Left lobe of liver (tissue), 2 donors: Measurements from ENCODE around the gene LCE1F. TPM values are rescaled to one million over a fixed set of nuclear protein-coding genes. Genes with fewer than 3 reads are reported as not detected.
A peak's percentile ranks its signal among the peaks of the same experiment; 100 is the strongest.

Experiments used
- ATAC-seq: fragments of 200-7000 bp; cut with Tn5 transposase; one replicate; pipeline ENCODE4 v1.9.1; 2020; ENCODE audit warnings: mild to moderate bottlenecking, moderate library complexity
- DNase-seq: peaks from one replicate; pipeline ENCODE4 v3.0.0-alpha.2; 2020; ENCODE audit warnings: low spot score
- total RNA-seq: library from RNA; stranded (reverse); gene quantifications from one replicate; pipeline ENCODE4 v1.2.1, GENCODE V29; 2021
- donor health status: DM: no; HTN: no; CAD: no; lungs with moderate emphysema.
- donor health status: DM: no; HTN: yes; CAD: no.

The LCE1F gene
- total RNA-seq, 1 donor from 2014 or later, result not detected

DNA sequence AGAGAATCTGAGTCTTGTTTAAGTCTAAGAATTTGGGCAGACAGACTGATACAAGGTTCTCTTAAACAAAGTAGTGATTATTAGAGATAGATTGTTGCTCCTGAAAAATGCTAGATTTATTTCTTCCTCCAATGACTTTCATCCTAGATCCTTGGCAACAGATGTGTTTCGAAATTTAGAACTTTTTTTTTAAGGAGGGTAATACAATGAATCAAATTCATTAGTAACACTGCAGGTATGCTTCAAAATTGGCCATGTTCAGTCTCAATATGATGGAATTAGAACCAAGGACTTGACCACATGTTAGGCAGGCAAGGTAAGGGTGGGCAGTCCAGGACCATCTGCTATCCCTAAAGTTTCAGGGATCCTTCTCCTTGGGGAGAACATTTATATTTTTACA, 4.5 kb upstream of the LCE1F start:
- ATAC-seq, result no peak

DNA sequence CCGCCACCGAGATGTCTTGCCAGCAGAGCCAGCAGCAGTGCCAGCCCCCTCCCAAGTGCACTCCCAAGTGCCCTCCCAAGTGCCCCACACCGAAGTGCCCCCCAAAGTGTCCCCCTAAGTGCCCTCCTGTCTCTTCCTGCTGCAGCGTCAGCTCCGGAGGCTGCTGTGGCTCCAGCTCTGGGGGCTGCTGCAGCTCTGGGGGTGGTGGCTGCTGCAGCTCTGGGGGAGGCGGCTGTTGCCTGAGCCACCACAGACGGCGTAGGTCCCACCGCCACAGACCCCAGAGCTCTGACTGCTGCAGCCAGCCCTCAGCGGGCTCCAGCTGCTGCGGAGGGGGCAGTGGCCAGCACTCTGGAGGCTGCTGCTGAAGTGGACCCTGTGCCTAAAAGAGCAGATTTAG, 1.4 kb downstream of the LCE1F start:
- ATAC-seq, result no peak

More for the DNA sequence above, 4.5 kb upstream of the LCE1F start:
- no peak for DNase-seq

GRCh38 chr1:152777510-152778137, 2.7 kb downstream of the LCE1F start:
- DNase-seq (no peak), ATAC-seq (peak; percentile 30)

More for the DNA sequence above, 1.4 kb downstream of the LCE1F start:
- no peak for DNase-seq

DNA sequence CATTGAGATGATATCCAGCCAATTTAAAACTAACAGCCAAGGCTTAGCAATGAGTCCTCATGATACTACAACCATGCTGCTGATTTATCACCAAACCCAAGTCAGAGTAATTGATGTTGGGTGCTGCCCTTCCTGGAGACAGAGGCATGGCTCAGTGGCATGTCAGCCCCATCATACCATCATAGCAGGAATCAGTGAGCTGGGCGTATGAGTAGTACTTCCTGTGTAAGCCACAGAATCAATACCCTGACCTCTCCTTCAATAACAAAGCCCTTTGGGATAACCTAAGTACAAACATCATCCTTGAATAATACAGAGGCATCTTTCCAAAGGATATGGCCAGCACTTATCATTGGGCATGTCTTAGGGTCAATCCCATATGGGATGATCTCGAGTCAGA, 8.2 kb downstream of the LCE1F start:
- ATAC-seq, result no peak
- no peak for DNase-seq

DNA sequence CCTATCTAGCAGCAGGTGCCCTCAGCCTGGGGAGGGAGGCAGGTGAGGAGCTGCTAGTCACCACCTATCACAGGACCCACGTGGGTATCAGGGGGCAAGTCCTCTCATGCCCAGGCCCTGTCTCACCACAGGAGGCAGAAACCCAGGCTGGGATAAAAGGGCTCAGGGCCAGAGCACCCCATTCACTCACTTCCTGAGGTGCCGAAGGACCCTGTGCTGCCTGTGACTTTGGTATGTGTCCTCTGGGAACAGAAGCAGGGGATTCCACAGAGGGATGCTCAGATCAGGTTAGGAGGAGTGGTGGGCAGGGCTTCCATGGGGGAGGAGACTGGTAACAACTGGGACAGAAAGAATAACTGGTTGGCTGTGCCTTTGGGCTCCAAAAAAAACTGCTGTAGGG, 11.1 kb downstream of the LCE1F start, which contains the start of gene LCE1E:
Gene LCE1E, plus strand, starts transcription at position 181 of the 400 bp plus-strand sequence. CDS start 1,043 bp downstream, outside the sequence.
- no peak for ATAC-seq
- DNase-seq, result no peak

- no peak for ATAC-seq
- DNase-seq, result no peak
Measured at GRCh38 chr1:152795686-152796085, 20.7 kb downstream of the LCE1F start.

DNA sequence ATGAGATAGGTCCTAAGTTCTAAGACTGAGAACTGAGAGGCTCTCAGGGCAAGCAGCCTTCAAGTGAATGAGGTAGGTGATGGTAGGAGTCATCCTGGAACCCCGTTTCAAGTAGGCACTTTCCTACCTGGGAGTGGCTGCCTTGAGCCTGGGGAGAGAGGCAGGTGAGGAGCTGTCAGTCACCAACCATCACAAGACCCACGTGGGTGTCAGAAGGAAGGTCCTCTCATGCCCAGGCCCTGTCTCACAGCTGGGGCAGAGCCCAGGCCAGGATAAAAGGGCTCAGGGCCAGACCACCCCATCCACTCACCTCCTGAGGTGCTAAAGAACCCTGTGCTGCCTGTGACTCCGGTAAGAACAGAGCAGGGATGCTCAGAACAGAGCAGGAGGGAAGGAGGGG, 21.5 kb downstream of the LCE1F start, which contains the start of gene LCE1D:
Gene LCE1D, plus strand, starts transcription at position 301 of the 400 bp plus-strand sequence. CDS start 1,074 bp downstream, outside the sequence.
- no peak for ATAC-seq
- no peak for DNase-seq

DNA sequence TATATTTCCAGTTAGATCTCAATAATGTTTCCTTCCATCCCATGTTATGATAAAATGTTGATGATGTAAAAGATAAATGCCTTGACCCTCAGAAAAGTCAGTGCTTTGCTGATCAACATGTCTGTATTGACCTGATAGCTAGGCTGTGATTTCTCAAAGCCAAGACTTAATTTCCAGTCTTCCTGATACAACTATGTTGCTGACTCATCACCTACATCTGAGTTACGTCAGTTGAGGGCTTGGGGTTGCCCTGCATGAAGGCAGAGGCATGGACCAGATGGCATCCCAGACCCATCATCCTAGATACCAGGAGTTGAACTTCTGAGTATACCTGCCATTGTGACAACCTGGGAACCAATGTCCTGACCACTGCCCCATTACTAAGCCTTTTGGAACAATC, 26.4 kb downstream of the LCE1F start:
- ATAC-seq (no peak), DNase-seq (no peak)

DNA sequence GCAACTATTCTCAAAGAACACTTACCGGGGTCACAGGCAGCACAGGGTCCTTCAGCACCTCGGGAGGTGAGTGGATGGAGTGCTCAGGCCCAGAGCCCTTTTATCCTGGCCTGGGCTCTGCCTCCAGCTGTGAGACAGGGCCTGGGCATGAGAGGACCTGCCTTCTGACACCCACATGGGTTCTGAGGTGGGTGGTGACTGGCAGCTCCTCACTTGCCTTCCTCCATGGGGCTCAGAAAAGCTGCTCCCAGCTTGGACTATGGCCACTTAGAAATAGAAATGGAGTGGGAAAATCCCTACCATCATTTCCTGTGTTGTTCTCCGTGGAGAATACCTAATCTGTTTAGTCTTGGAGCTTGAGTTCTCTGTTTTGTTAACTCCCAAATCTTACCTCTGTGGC, 31.6 kb downstream of the LCE1F start, which contains the start of gene LCE1C:
Gene LCE1C, minus strand, starts transcription at position 76 of the 400 bp plus-strand sequence. CDS start 1,173 bp downstream, outside the sequence.
- ATAC-seq (no peak), DNase-seq (no peak)

- ATAC-seq (no peak), DNase-seq (no peak)
Measured at GRCh38 chr1:152811050-152811449, 36.1 kb downstream of the LCE1F start.

DNA sequence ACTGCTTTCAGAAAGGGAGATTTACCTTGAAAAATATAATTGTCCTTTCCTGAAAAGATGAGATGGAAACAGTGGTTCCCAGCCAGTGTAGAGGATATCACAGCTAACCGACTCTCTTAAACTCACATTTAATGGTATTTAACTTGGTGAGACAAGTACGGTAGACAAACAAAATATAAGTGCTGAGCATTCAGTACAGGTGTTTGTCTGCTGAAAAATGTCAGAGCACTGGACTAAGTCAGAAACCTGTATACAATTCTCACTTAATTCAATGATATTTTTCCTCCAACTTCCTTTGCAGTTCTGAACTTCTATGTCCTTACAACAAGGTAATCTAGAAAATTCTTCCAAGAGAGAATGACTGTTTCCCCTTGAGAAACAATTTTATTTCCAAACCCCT, 36.7 kb downstream of the LCE1F start, which contains the start of gene LCE1B:
Gene LCE1B, plus strand, starts transcription at position 301 of the 400 bp plus-strand sequence. CDS start 476 bp downstream, outside the sequence.
- DNase-seq (no peak), ATAC-seq (no peak)

GRCh38 chr1:152817309-152817708, 42.4 kb downstream of the LCE1F start:
- DNase-seq (no peak), ATAC-seq (no peak)

- no peak for ATAC-seq
Measured at GRCh38 chr1:152823294-152823693, 48.4 kb downstream of the LCE1F start.

GRCh38 chr1:152824964-152825363, 50.0 kb downstream of the LCE1F start:
- ATAC-seq (no peak), DNase-seq (no peak)

More at GRCh38 chr1:152823294-152823693, 48.4 kb downstream of the LCE1F start:
- no peak for DNase-seq

Other genes starting within 250 kb of the LCE1F start
- not detected for gene LCE3E, start 208.4 kb upstream of the LCE1F start, total RNA-seq
- gene LCE3D, start 194.6 kb upstream of the LCE1F start, total RNA-seq, result not detected
- not detected for gene LCE3C, start 174.9 kb upstream of the LCE1F start, total RNA-seq
- not detected for gene LCE3B, start 161.3 kb upstream of the LCE1F start, total RNA-seq
- gene LCE3A, start 152.0 kb upstream of the LCE1F start, total RNA-seq, result not detected
- gene LCE2D, start 111.8 kb upstream of the LCE1F start, total RNA-seq, result not detected
- not detected for gene LCE2C, start 99.9 kb upstream of the LCE1F start, total RNA-seq
- not detected for gene LCE2B, start 89.0 kb upstream of the LCE1F start, total RNA-seq
- gene LCE2A, start 76.8 kb upstream of the LCE1F start, total RNA-seq, result not detected
- not detected for gene LCE4A, start 67.0 kb upstream of the LCE1F start, total RNA-seq
- not detected for gene KPRP, start 17.1 kb upstream of the LCE1F start, total RNA-seq
- gene LCE1E, start 11.1 kb downstream of the LCE1F start, total RNA-seq, result not detected
- gene LCE1D, start 21.6 kb downstream of the LCE1F start, total RNA-seq, result not detected
- gene LCE1C, start 31.5 kb downstream of the LCE1F start, total RNA-seq, result not detected
- not detected for gene LCE1B, start 36.8 kb downstream of the LCE1F start, total RNA-seq
- not detected for gene LCE1A, start 52.3 kb downstream of the LCE1F start, total RNA-seq
- not detected for gene LCE6A, start 67.7 kb downstream of the LCE1F start, total RNA-seq
- gene LCE7A, start 84.9 kb downstream of the LCE1F start, total RNA-seq, result not detected
- gene SMCP, start 103.2 kb downstream of the LCE1F start, total RNA-seq, result not detected
- gene IVL, start 133.4 kb downstream of the LCE1F start, total RNA-seq, result not detected
- gene SPRR5, start 172.1 kb downstream of the LCE1F start, total RNA-seq, result not detected
- gene SPRR4, start 195.5 kb downstream of the LCE1F start, total RNA-seq, result not detected
- gene SPRR1A, start 208.9 kb downstream of the LCE1F start, total RNA-seq, result not detected
- not detected for gene SPRR3, start 226.6 kb downstream of the LCE1F start, total RNA-seq